AG04450 (cell line): ENCODE results near the gene SCAI. TPM values are rescaled to one million over a fixed set of nuclear protein-coding genes. Genes with fewer than 3 reads are reported as not detected.

ENCODE experiments used
- CTCF ChIA-PET: fragments of 300-600, 350-600 bp; formaldehyde crosslinking; extraction: SDS; loops from one replicate; lab custom pipeline; 2022; ENCODE audit warnings: antibody characterized with exemption, inconsistent platforms; lab: Charles Lee
- POLR2A ChIA-PET: fragments of 350-600 bp; formaldehyde crosslinking; extraction: SDS; loops from one replicate; lab custom pipeline; 2021; ENCODE audit warnings: antibody characterized with exemption, inconsistent platforms; lab: Yijun Ruan, JAX
- DNase-seq: peaks from one replicate; pipeline ENCODE4 v3.0.0-alpha.2; 2011; ENCODE audit warnings: low read depth, low spot score
- H3K27ac ChIP-seq: one replicate; pipeline ENCODE4 v1.5.1; 2012; ENCODE audit warnings: low read depth, low read length, control low read depth
- H3K27me3 ChIP-seq: one replicate; pipeline ENCODE4 v1.6.0; 2012; ENCODE audit warnings: low read length; ENCODE audit not compliant: control insufficient read depth, insufficient read depth
- H3K4me3 ChIP-seq: 2 replicates; pipeline ENCODE4 v1.5.1; 2011; ENCODE audit warnings: mild to moderate bottlenecking, low read depth, low read length, control low read depth
- H3K9me3 ChIP-seq: 2 replicates; pipeline ENCODE4 v1.5.1; 2012; ENCODE audit warnings: low read length; ENCODE audit not compliant: control insufficient read depth, insufficient read depth
- polyA plus RNA-seq: library from polyadenylated mRNA; depleted of rRNA; stranded (reverse); fragments of >200 nt; gene quantifications from 2 replicates; pipeline ENCODE4 v1.2.3, GENCODE V29; 2011
- TF ChIP-seq, protein P1 (sequence below): IDR thresholded peaks from 2 replicates; pipeline ENCODE4 v1.5.1; 2011; ENCODE audit warnings: low read depth, low read length, control low read depth, inconsistent platforms

Gene SCAI
- polyA plus RNA-seq, 1 experiment, result 13.9 TPM

DNA sequence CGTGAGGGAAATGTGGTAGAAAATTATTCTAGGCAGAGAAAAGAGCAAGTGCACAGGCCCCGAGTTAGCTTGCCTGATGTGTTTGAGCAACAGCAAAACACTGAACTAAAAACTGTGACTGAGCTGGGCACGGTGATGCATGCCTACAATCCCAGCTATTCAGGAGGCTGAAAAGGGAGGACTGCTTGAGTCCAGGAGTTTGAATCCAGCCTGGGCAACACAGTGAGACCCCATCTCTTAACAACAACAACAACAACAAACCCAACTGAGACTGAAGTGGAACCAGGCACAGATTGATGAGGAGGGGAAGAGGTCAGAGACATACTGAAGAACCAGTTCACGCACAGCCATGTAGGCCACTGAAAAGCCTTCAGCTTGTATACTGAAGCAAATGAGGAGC, 42.5 kb downstream of the SCAI start:
- ChIA-PET POLR2A (no interaction called here), CTCF (interaction anchor here (0.5 kb wide), 1 partner anchor 233 kb away, joined by 3 read pairs; no protein-coding TSS in a partner anchor)
- no peak overlapping the region for H3K27ac ChIP-seq
- H3K27me3 ChIP-seq, result no peaks in the 10 kb centered on the region
- TF ChIP-seq, protein P1, sequence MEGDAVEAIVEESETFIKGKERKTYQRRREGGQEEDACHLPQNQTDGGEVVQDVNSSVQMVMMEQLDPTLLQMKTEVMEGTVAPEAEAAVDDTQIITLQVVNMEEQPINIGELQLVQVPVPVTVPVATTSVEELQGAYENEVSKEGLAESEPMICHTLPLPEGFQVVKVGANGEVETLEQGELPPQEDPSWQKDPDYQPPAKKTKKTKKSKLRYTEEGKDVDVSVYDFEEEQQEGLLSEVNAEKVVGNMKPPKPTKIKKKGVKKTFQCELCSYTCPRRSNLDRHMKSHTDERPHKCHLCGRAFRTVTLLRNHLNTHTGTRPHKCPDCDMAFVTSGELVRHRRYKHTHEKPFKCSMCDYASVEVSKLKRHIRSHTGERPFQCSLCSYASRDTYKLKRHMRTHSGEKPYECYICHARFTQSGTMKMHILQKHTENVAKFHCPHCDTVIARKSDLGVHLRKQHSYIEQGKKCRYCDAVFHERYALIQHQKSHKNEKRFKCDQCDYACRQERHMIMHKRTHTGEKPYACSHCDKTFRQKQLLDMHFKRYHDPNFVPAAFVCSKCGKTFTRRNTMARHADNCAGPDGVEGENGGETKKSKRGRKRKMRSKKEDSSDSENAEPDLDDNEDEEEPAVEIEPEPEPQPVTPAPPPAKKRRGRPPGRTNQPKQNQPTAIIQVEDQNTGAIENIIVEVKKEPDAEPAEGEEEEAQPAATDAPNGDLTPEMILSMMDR, result no peak
- no peaks in the 10 kb centered on the region; the same call in 1 of the 2 replicates for H3K9me3 ChIP-seq
- no peak for DNase-seq
- H3K4me3 ChIP-seq, result no peak overlapping the region

DNA sequence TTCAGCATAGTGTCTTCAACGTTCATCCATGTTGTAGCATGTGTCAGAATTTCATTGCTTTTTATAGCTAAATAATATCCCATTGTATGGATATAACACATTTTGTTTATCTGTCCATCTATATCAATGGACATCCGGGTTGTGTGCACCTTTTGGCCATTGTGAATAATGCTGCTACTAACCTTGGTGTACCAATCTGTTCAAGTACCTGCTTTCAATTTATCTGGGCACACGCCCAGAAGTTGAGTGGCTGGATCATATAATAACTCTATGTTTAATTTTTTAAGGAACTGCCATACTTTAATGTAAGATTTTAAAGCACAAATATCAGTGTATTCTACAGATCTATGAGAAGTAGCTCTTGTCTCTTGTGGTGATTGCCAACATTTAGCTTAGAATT, 43.5 kb downstream of the SCAI start:
- ChIA-PET POLR2A (no interaction called here), CTCF (no interaction called here)
- H3K27me3 ChIP-seq, result no peaks in the 10 kb centered on the region
- H3K4me3 ChIP-seq, result no peak overlapping the region
- no peaks in the 10 kb centered on the region for H3K9me3 ChIP-seq
- TF ChIP-seq, protein P1, result no peak
- no peak overlapping the region for H3K27ac ChIP-seq
- no peak for DNase-seq

DNA sequence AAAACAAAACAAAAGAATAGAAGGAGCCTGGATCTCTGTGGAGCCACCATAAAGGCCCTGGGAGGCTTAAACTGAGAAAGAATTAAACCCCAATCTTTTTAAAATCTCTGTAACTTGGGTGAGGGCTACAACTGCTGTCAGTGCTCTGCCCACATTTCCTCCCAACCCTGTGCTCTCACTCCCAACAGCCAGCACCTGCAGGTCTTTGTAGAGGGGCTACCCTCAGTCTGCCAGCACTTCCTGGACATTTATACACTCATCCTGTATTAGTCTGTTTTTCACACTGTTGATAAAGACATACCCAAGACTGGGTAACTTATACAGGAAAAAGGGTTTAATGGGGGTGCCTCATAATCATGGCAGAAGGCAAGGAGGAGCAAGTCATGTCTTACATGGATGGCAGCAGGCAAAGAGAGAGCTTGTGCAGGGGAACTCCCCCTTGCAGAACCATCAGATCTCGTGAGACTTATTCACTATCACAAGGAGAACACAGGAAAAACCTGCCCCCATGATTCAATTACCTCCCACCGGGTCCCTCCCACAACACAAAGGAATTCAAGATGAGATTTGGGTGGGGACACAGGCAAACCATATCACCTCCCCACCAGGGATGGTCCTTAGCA, 47.4 kb downstream of the SCAI start:
- ChIA-PET POLR2A (no interaction called here), CTCF (interaction anchor here (0.9 kb wide), 1 partner anchor 27 kb away, joined by 5 read pairs; no protein-coding TSS in a partner anchor)
- no peak overlapping the region for H3K4me3 ChIP-seq
- TF ChIP-seq, protein P1, result no peak
- no peak for DNase-seq
- H3K9me3 ChIP-seq, result no peaks in the 10 kb centered on the region
- H3K27ac ChIP-seq, result no peak overlapping the region
- no peaks in the 10 kb centered on the region for H3K27me3 ChIP-seq

DNA sequence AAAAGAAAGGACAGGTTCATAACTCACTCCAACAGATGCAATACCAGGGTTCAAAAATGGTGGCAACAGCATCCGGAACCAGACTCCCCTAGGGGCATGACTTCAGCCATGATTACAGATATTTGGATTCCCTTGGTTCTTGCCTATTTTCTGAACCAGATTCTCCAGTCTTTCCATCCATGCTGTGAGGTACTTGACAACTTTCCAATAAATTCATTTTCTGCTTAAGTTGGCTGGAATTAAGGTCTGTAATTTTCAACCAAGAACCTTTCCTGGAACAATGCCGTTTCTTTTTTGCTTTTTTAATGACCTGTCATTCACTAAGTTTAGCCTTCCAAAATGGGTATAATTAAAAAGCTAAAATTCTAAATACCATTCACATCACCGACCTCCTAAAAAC, 52.2 kb downstream of the SCAI start:
- TF ChIP-seq, protein P1, result no peak
- POLR2A ChIA-PET, result no interaction called here
- Histone ChIP-seq H3K4me3 (no peak overlapping the region), H3K27me3 (no peaks in the 10 kb centered on the region), H3K27ac (no peak overlapping the region), H3K9me3 (no peaks in the 10 kb centered on the region)
- CTCF ChIA-PET, result interaction anchor here (0.6 to 0.7 kb wide), 3 partner anchors 11 to 27 kb away, joined by 4 to 5 read pairs (median 4); no protein-coding TSS in a partner anchor
- DNase-seq, result no peak

DNA sequence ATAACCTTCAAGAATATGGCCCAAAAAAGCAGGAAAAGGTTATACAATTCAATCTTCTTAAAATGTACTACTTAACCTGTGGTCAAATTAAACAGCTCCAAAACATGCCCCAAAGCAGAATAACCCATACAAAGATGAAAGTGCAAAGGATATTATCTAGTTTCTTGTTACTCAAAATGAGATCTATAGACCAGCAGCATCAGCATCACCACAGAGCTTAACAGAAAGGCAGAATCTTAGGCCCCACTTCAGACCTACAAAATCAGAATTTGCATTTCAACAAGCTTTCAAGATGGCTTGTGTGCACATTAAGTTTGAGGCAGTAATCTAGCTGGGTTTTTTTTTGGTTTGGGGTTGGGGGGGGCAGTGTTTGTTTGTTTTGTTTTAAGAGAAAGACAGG, 54.0 kb downstream of the SCAI start:
- POLR2A ChIA-PET, result no interaction called here
- Histone ChIP-seq H3K27ac (no peak overlapping the region), H3K27me3 (no peaks in the 10 kb centered on the region), H3K9me3 (no peaks in the 10 kb centered on the region; the same call in 1 of the 2 replicates), H3K4me3 (no peak overlapping the region)
- TF ChIP-seq, protein P1, result no peak
- CTCF ChIA-PET, result no interaction called here
- DNase-seq, result no peak
